Occipital lobe (tissue), 2 donors: ENCODE results near the gene XXYLT1. TPM values are rescaled to one million over a fixed set of nuclear protein-coding genes. Genes with fewer than 3 reads are reported as not detected.

Source experiments
- DNase-seq: peaks from one replicate; lab custom pipeline; 2025; lab: John Stamatoyannopoulos, UW
- total RNA-seq: library from RNA; depleted of rRNA; stranded (reverse); fragments of >200 nt; gene quantifications from one replicate; pipeline ENCODE4 v1.2.3, GENCODE V29; 2014

Gene XXYLT1
- total RNA-seq, 1 donor from 2014 or later = 24.2 TPM

DNA sequence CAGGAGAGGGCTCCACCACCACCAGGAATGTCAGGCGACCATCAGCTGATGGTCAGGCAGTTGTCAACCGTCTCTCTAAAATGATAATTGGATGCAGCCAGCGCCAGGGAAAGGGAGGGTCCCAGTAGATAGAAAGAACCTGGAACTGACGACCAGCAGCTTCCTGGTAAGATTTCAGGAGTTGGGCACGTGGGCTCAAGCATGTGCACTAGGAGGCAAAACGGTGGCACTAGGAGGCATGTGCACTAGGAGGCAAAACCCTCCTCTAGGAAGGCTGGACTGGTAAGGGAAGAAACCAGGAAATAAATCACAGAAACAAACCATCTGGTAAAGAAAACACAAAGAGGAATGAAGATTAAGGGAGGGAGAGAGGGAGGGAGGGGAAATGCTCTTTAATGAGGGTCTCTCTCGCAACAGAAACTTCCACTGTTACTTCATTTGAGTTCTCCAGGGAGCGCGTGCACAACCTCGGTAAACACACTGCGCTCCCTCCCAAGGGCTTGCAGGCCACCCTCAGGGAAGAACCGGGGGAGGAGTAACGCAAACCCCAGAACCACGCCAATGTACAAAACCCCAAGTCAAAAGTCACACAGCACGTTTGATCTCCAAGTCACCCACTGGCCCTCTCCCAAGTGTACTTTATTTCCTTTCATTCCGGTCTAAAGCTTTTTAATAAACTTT is 116.7 kb downstream of the XXYLT1 start:
- DNase-seq = no peak

DNA sequence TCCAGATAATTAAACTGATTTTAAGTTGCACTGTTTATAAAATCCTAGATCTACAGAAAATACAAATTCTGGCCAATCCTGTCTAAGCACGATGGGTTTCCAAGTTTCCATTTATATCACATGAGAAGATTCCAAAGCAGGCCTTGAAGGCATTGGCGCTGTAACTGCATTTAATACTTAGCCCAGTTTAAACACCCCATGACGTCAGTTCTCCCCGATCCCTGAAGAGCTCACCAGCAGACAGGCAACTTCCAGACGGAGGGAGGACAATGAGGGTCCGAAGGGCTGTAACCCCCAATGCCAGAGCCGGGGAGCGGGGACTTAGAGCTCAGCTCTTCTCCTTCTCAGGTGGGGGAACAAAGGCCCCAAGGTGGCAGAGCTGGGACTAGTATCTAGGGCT is 117.3 kb downstream of the XXYLT1 start:
- DNase-seq = no peak

- no peak for DNase-seq
Measured at GRCh38 chr3:195153130-195153529, 117.8 kb downstream of the XXYLT1 start.

DNA sequence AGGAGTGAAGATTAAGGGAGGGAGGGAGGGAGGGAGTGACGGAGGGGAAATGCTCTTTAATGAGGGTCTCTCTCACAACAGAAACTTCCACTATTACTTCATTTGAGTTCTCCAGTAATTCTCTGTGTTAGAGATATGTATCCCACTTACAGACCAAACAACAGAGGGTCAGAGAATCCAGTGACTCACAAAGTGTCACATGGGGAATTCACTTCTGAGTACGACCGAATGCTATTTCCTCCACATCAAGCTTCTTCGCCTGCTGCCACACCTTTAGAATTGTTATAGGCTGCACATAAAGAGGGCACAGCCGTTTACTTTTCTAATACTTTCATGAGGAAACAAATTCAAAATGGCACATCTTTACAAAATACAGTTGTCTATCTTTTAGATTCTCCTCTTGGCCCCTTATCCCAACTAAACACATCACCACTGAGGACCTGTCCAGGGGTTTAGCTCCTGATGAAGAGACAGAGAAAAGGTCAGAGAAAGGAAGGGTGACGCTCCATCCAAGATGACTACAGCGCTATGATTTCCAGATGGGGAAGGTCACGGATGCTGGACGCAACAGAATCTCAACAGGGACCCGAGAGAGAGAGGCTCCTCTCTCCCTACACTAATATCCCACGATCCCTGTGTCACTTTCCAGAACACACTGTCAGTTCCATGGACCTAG is 119.0 kb downstream of the XXYLT1 start:
- no peak for DNase-seq

DNA sequence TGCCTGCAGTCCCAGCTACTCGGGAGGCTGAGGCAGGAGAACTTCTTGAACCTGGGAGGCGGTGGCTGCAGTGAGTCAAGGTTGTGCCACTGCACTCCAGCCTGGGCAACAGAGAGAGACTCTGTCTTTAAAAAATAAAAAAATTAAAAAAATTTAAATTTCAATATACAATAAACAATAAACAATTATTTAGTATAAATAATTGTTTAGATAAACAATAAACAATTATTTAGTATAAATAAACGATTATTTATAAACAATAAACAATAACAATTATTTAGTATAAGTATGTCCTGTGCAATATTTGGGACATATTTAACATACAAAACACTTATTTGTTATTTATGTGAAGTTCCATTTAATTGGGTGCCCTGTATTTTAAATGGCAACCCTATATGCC is 119.6 kb downstream of the XXYLT1 start:
- DNase-seq = no peak

DNA sequence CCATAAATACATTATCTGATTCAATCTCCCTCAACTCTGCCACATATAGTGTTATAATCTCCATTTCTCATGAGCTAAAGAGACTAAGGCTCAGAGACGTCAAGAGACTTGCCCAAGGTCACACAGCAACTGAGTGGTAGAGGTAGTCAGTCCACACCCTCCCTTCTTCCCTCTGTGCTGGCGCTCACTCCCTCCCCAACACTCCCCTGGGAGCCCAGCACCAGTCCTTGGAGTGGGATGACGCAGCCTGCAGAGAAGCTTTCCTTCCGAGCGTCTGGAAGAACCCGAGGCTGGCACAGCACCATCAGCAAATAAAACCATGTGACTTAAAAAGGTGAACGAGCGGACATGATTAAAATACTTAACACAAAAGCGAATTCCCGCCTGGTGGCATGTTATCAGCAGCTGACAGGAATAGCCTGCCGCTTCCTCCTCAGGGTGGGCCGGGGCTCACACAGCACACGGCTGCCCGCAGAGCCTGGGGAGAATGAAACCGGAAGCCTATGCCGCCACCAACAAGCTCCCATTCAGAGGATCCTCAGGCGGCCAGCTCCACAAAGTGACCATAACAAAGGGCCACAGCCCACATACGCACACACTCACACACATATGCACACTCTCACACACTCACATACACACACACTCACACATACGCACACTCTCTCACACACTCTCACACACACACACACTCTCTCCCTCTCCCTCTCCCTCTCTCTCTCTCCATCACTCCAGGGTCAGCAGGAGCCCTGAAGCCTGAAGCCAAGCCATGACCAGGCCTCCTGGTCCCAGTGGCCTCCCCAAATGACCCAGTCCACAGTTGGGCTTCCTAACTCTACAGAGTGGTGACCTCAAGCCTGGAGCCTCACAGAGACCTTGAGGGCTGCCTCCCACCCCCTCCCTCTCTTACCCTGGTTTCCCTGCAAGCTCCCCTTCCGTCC is 120.5 kb downstream of the XXYLT1 start:
- DNase-seq = peak; percentile 57

DNA sequence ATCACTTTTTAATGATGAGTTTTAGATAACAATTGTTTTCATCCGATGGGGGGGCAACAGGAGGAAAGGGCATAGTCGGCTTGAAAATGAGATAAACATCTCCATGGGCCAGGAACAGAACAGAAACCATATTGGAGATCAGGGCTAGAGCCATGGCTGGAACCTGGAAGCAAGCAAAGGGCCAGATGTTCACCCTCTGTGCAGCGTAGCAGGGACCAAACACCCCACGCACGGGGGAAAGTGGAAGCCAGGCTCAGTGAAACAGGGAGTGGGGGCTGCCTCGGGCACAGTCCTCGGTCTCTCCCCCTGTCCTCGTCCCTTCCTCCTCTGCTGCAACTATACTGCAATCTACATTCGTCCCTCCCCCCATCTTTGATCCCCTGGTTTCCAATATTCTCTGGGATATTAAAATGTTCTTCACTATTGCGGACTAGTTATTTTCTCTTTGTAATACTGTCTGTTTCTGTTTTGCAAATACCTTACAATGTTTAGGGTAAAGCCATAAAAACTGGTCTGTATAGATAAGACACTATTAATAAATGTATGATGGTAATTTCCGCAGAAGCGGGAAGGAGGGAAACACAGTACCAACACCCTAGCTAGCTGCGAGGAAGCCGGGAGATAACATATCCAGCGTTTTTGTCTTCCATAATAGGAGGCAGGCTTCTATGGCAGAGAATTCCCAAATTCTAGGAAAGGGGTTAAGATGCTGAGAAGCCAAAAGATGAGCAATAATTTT is 121.5 kb downstream of the XXYLT1 start:
- no peak for DNase-seq

DNA sequence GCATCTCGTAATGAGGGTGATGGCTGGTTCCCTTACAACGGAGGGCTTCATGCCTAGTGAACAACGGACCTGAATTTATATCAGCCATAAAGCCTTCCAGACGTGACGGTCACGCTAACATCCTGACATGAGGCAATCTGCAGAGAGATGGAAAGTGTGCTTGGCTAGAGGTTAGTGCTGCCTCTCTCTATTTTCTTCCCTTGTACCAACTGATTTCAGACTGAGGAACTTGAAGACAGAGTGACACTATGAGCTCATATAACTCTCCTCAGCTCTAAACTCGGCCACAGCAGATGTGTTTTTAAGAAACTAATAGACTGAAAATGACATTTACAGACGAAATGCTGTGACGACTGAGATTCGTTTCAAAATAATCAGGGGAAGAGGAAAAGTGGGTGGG is 122.4 kb downstream of the XXYLT1 start:
- no peak for DNase-seq

DNA sequence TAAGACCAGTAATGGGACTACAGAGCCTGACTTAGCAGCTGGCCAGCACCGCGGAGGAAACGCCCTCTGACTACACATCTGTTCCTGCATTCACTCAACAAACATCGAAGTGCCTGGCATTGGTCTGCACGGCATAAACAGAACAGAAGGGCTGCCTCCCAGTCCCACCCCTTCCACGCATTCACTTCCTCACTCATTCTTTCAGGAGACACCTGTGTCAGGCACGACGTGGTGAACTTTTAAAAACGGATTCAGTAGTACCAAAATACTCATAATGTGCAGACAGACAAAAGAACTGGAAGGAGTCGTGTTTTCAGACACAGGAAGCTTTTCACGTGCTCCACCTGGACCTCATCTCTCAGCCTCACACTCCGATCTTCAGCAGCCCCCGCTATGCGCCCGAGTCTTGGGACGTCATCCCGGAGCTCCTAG is 123.3 kb downstream of the XXYLT1 start:
- DNase-seq = no peak

DNA sequence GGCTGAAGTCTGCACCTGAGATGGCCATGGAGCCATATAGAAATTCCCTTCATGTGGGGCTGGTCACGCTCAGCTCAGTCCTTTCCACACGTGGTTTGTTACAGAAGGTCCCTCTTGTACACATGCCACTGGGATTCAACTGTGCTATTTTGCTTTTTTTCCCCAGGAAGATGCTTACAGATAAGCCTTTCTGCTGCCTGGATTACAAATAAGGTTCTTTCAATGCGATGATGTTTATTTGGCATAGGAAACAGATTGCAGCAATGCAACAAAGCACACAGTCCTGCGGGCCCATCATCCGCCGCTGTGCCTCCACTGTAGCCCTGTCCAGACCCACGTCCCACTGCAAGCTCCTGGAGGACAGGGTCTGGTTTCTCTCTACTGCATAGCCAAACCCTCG is 124.8 kb downstream of the XXYLT1 start:
- DNase-seq = no peak

GRCh38 chr3:195145579-195145978 is 125.4 kb downstream of the XXYLT1 start:
- DNase-seq = no peak

DNA sequence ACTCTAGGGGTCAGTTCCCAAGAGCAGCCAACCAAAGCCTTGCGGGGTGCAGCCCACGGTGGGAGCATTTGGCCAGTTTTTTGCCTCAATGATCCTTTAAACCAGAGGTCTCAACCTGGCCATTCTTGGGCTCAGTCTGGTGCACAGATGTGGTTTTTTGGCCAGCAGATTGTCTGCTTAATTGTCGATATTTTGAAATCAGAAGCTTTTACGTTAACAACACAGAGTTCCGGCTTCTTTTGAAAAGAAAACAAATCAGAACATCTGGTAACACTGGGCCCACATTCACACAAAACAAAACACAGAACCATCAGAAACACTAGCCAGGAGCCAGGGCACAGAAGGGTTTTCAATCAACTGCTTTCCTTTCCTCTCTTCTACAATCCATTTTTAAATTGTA is 127.7 kb downstream of the XXYLT1 start:
- DNase-seq = no peak

DNA sequence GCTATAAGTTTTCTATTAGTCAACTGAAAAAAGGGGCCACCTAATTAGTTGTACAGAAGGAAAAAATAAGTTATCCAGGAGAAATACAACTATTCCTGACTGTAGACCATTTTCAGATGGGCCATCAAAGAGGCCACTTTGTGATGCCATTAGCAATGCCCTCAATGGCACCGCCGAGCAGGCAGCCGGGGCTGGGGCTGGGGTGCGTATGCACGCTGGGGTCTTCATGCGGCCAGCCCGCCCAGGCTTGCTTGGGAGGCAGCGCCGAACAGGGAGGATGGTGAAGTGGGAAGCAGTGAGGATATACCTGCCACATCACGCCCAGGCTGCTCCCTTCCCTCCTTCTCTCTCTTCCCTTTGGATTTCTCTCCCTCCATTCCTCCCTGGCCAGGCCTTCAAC is 128.4 kb downstream of the XXYLT1 start:
- DNase-seq = no peak

- DNase-seq = no peak
Measured at GRCh38 chr3:195140816-195141793, 129.9 kb downstream of the XXYLT1 start.

DNA sequence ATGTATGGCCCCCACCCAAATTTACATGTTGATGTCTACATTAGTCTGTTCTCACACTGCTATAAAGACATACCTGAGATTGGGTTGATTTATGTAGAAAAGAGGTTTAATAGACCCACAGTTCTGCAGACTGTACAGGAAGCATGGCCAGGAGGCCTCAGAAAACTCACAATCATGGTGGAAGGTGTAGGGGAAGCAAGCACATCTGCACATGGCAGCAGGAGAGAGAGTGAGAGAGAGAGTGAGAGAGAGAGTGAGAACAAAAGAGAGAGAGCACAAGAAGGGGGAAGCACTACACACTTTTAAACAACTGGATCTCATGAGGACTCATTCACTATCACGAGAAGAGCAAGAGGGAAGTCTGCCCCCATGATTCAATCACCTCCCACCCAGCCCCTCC is 130.5 kb downstream of the XXYLT1 start:
- no peak for DNase-seq

DNA sequence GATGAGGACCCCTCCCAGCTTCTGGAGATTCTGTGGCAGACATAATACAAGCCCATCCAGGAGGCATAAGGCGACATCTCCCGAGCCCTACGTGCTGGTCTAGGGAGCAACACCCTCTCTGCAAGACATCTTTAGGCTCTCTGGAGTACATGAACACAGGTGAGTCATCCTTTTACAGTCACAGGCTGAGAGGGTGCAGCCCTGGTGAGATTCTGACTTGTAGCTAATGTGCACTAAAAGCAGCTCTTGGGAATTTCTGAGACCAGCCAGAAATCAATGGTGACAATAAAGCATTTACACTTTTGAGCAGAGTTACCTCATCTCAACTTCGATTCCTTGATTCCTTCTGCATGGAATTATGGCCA is 131.1 kb downstream of the XXYLT1 start:
- DNase-seq = no peak

DNA sequence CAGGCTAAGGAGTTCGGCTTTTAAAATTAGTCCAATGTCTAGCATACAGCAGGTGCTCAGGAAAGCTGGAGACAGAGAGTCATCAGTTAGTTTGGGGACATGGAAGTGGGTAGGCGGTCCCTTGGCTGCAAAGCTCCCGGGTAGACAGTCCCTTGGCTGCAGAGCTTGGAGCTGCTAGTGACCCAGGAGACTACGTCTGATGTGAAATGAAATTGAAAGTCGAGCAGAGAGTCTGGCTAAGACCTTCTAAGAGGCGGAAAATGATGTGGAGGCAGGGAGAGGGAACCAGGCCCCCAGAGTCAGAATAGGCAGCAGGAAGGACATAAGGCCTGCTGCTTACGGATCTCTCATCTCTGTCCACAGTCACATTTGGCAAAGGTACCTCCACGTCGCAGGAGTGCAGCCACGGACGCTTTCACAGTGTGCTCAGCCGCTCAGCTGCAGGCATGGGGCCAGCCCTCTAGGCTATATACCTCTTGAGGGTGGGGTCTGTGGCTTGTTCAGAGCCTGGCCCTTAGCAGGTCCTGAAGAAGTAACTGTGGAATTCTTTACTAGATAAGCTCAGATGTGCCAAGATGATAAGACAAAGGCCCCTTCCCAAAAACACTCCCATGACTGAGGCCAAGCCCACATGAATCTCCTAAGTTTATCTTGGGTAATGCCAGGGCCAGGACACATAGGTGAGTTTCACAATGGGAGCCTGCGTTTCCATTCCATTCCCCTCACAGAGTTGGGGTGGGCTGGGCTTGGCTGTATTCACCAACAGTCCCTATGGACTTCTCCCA is 131.7 kb downstream of the XXYLT1 start:
- DNase-seq = no peak

DNA sequence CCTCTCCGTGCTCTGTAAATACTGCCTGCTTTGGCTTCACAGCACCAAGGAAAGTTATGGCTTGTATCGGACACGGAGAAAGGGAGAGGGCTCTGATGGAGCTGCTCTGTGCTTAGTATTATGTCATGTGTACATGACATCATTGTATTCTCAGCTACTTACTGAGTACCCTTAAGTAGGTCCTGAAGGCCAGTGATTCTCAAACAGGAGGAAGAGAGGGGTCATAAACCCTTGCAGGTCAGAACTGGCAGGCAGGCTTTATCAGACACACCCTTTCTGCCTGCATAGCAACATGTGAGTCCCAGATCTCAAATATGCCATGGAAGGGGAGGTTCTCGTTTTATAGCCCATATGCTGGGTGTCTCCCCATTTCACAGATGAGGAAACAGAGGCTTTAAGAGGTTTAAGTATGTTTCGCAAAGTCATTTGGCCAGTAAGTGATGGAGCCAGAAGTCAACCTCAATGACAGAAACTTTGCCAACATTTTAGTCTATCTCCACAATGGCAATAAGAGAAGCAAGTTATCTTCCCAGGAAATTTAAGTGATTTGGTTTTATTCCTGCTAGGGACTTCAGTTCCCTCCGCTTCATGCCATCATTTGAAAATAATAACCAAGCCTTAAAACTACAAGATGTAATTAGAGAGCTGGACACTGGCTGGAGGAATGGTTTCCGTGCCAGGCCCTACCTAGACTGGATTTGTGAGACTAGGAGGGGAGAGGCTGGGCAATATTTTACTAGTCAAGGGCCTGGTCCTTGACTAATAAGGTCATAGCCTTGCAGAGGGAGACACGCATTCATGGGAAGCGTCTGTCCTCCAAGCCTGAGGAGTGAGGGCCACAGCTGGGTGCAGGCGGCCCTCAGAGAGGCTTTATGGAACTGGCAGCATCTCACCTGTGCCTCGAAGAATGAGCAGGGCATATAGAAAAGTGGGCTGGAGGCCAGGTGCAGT is 133.0 kb downstream of the XXYLT1 start:
- no peak for DNase-seq
